Measurements from ENCODE around the gene ACTG1. TPM values are rescaled to one million over a fixed set of nuclear protein-coding genes. Genes with fewer than 3 reads are reported as not detected.

Gene ACTG1
- total and polyA plus RNA-seq, 9 of the 15 experiments (the other 6 are each of a cell fraction or from before 2014, with no cell fraction given), result 224 to 1,775 (median 568) TPM

DNA sequence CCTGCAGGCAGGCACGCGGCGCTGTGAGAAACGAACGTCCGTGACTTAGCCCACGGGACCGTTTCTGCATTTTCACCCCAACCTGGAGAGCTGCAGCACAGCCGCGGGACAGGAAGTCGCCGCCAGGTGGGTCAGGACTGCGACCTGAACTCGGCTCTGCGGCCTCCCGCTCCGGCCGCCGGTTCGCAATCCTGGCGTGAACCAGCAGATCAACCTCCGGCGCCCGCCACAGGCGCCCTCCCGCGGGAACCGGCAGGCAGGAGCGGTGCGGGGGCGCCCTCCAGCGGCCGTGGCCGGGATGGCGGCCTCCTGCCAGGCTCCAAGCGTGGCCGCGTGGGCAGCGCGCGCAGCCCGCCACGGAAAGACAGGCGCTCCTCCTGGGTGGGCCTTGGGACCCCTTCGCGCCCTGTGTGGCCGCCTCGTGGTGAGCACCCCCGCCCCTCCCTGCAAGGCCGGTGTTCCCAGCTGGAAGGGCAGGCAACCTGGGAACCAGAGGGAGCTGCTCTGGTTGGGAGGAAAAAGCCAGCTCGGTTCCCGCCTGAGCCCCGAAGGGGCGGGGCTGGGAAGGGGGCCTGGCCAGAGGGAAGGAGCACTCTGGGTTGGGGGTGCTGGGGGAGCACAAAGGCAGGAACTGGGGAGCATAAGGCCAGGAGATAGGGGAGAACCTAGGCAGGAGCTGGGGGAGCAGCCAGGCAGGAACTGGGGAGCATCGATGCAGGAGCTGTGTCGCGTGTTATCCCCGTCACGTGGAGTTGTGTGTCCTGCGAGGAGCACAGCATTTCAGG, 28.2 kb downstream of the ACTG1 start (continued):
- TF ChIP-seq, protein P1, sequence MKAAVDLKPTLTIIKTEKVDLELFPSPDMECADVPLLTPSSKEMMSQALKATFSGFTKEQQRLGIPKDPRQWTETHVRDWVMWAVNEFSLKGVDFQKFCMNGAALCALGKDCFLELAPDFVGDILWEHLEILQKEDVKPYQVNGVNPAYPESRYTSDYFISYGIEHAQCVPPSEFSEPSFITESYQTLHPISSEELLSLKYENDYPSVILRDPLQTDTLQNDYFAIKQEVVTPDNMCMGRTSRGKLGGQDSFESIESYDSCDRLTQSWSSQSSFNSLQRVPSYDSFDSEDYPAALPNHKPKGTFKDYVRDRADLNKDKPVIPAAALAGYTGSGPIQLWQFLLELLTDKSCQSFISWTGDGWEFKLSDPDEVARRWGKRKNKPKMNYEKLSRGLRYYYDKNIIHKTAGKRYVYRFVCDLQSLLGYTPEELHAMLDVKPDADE (conservative IDR thresholded peaks at IDR 0.05; ENCODE audit: control insufficient read depth, low read depth, low read length), result peak; percentile 60; the same call in 1 of the 2 replicates
- TF ChIP-seq CHD2 (IDR thresholded peaks at IDR 0.05; ENCODE audit: low read depth, low read length) (peak; percentile 31; the same call in 1 of the 2 replicates), SMC3 (conservative IDR thresholded peaks at IDR 0.05; ENCODE audit: insufficient read depth, low read depth, low read length) (peak; percentile 96), ZNF124 (CRISPR knock-in tag; IDR thresholded peaks at IDR 0.05) (no peak; the same call in 1 of the 2 replicates), PHF8 (IDR thresholded peaks at IDR 0.05; ENCODE audit: borderline replicate concordance, low read length) (peak; percentile 64; the same call in 1 of the 2 replicates), ZNF551 (CRISPR knock-in tag; IDR thresholded peaks at IDR 0.05) (no peak), NR2C1 (IDR thresholded peaks at IDR 0.05) (no peak), NR2C1 (tag; IDR thresholded peaks at IDR 0.05) (no peak), TAF1 (IDR thresholded peaks at IDR 0.05; ENCODE audit: control insufficient read depth, extremely low read depth, insufficient read depth, low read length, severe bottlenecking) (peak; percentile 36), DMBX1 (CRISPR knock-in tag; IDR thresholded peaks at IDR 0.05; ENCODE audit: borderline replicate concordance) (no peak), TBP (optimal IDR thresholded peaks at IDR 0.05; ENCODE audit: low read depth, low read length) (peak; percentile 69), POLR3G (IDR thresholded peaks at IDR 0.05; ENCODE audit: extremely low read depth, insufficient read length, insufficient replicate concordance) (no peak), TOE1 (IDR thresholded peaks at IDR 0.05; ENCODE audit: borderline replicate concordance) (peak; percentile 62; the same call in 1 of the 2 replicates), TOE1 (CRISPR knock-in tag; IDR thresholded peaks at IDR 0.05; ENCODE audit: borderline replicate concordance, low read depth) (no peak; the same call in 1 of the 2 replicates), DPF2 (IDR thresholded peaks at IDR 0.05) (0 out of 2 replicates have a peak, but pooled peaks have one; percentile 23), NR4A1 (CRISPR knock-in tag; IDR thresholded peaks at IDR 0.05) (0 out of 2 replicates have a peak, but pooled peaks have one; percentile 12), NR4A1 (tag; IDR thresholded peaks at IDR 0.05) (peak; percentile 27; the same call in 1 of the 2 replicates), BRD9 (IDR thresholded peaks at IDR 0.05; ENCODE audit: low read depth, partially characterized antibody) (peak; percentile 27), JUND (IDR thresholded peaks at IDR 0.05; ENCODE audit: borderline replicate concordance, low read depth, low read length) (peak; percentile 58; the same call in 1 of the 2 replicates), JUND (tag; IDR thresholded peaks at IDR 0.05; ENCODE audit: borderline replicate concordance, low read depth, low read length) (no peak; the same call in 2 of the 3 replicates), MIER1 (IDR thresholded peaks at IDR 0.05; ENCODE audit: low read depth) (no peak), TEAD4 (IDR thresholded peaks at IDR 0.05; ENCODE audit: low read length) (no peak), TEAD4 (CRISPR knock-in tag; IDR thresholded peaks at IDR 0.05; ENCODE audit: borderline replicate concordance) (no peak), SLC30A9 (CRISPR knock-in tag; IDR thresholded peaks at IDR 0.05) (no peak), NONO (IDR thresholded peaks at IDR 0.05; ENCODE audit: low read depth in 2 of 2, low read length in 1 of 2) (peak in 1 of 2 experiments; percentile 91; a peak in 2 of 4 replicates)
- TF ChIP-seq, protein P2, sequence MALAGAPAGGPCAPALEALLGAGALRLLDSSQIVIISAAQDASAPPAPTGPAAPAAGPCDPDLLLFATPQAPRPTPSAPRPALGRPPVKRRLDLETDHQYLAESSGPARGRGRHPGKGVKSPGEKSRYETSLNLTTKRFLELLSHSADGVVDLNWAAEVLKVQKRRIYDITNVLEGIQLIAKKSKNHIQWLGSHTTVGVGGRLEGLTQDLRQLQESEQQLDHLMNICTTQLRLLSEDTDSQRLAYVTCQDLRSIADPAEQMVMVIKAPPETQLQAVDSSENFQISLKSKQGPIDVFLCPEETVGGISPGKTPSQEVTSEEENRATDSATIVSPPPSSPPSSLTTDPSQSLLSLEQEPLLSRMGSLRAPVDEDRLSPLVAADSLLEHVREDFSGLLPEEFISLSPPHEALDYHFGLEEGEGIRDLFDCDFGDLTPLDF (CRISPR knock-in tag; IDR thresholded peaks at IDR 0.05), result peak; percentile 96

Data from K562 (cell line).